DND-41 (cell line): ENCODE measurements around the gene ALKBH5.

Source experiments
- ATAC-seq: fragments of 200-7000 bp; cut with Tn5 transposase; 3 replicates; pipeline ENCODE4 v1.9.1; 2021; ENCODE audit warnings: low read depth; ENCODE audit not compliant: insufficient read depth
- DNase-seq: peaks from one replicate; pipeline ENCODE4 v3.0.0-alpha.2; 2020
- H2AFZ ChIP-seq: 2 replicates; pipeline ENCODE4 v1.6.0; 2012; ENCODE audit warnings: low read depth, low read length
- H3K27ac ChIP-seq: 2 replicates; pipeline ENCODE4 v1.5.1; 2012; ENCODE audit warnings: low read length, inconsistent platforms
- H3K27me3 ChIP-seq: fragments of 200-600 bp; sonication (generic); 2 replicates; pipeline ENCODE4 v1.6.0; 2012; ENCODE audit warnings: low read length, mild to moderate bottlenecking, inconsistent platforms; ENCODE audit not compliant: insufficient read depth, poor library complexity
- H3K36me3 ChIP-seq: 2 replicates; pipeline ENCODE4 v1.5.1; 2012; ENCODE audit warnings: low read length, inconsistent platforms; ENCODE audit not compliant: insufficient read depth
- H3K4me1 ChIP-seq: 2 replicates; pipeline ENCODE4 v1.5.1; 2012; ENCODE audit warnings: mild to moderate bottlenecking, low read length; ENCODE audit not compliant: insufficient read depth
- H3K4me2 ChIP-seq: 2 replicates; pipeline ENCODE4 v1.6.0; 2012; ENCODE audit warnings: mild to moderate bottlenecking, moderate library complexity, low read length, inconsistent platforms; ENCODE audit not compliant: insufficient read depth
- H3K4me3 ChIP-seq, 2 experiments: fragments of 200-600 bp in 1 of 2; shearing (Covaris generic) in 1 of 2; 2 replicates each; pipeline ENCODE4 v1.5.1; 2012 to 2016; ENCODE audit warnings: inconsistent platforms in 2 of 2, low read length in 2 of 2, mild to moderate bottlenecking in 2 of 2, low read depth in 1 of 2, moderate library complexity in 1 of 2
- H3K79me2 ChIP-seq: 2 replicates; pipeline ENCODE4 v1.6.0; 2012; ENCODE audit warnings: low read length, inconsistent platforms; ENCODE audit not compliant: insufficient read depth
- H3K9ac ChIP-seq: 2 replicates; pipeline ENCODE4 v1.6.0; 2012; ENCODE audit warnings: low read depth, mild to moderate bottlenecking, inconsistent platforms, low read length, moderate library complexity
- H3K9me3 ChIP-seq: 2 replicates; pipeline ENCODE4 v1.5.1; 2012; ENCODE audit warnings: low read length, moderate library complexity, mild to moderate bottlenecking, inconsistent platforms; ENCODE audit not compliant: insufficient read depth, severe bottlenecking
- H4K20me1 ChIP-seq: 2 replicates; pipeline ENCODE4 v1.6.0; 2012; ENCODE audit warnings: low read length; ENCODE audit not compliant: insufficient read depth
- CTCF ChIP-seq: IDR thresholded peaks from 2 replicates; pipeline ENCODE4 v1.5.1; 2012; ENCODE audit warnings: borderline replicate concordance, low read length, moderate library complexity, mild to moderate bottlenecking; ENCODE audit not compliant: poor library complexity, severe bottlenecking; ENCODE audit errors: extremely low read depth
- EZH2 ChIP-seq: IDR thresholded peaks from 3 replicates; pipeline ENCODE4 v1.6.1; 2012; ENCODE audit warnings: borderline replicate concordance, low read depth, mild to moderate bottlenecking, moderate library complexity, low read length, inconsistent platforms; ENCODE audit not compliant: severe bottlenecking

ALKBH5 gene

GRCh38 chr17:18167421-18167820 is 16.2 kb upstream of the ALKBH5 start:
- no peaks in the 10 kb centered on the region for H3K4me1 ChIP-seq
- no peak for ATAC-seq
- DNase-seq = no peak

GRCh38 chr17:18172531-18173278 is 10.9 kb upstream of the ALKBH5 start:
- H3K79me2 ChIP-seq = no peaks in the 10 kb centered on the region
- no peak overlapping the region for H3K4me2 ChIP-seq
- no peaks in the 10 kb centered on the region for H3K36me3 ChIP-seq
- no peaks in the 10 kb centered on the region for H3K4me1 ChIP-seq
- ATAC-seq (no peak), DNase-seq (no peak)
- H3K27ac ChIP-seq = no peak overlapping the region
- H3K27me3 ChIP-seq = no peaks in the 10 kb centered on the region
- H3K9me3 ChIP-seq = no peaks in the 10 kb centered on the region
- no peak overlapping the region for H3K4me3 ChIP-seq
- TF ChIP-seq EZH2 = no peak
- H2AFZ ChIP-seq = no peak overlapping the region
- H4K20me1 ChIP-seq = no peaks in the 10 kb centered on the region
- no peak overlapping the region for H3K9ac ChIP-seq

More at GRCh38 chr17:18167421-18167820, 16.2 kb upstream of the ALKBH5 start:
- Histone ChIP-seq H3K4me3 (no peak overlapping the region), H4K20me1 (no peaks in the 10 kb centered on the region), H3K27me3 (no peaks in the 10 kb centered on the region), H3K4me2 (no peak overlapping the region), H3K9me3 (no peaks in the 10 kb centered on the region), H3K36me3 (no peaks in the 10 kb centered on the region), H3K79me2 (no peaks in the 10 kb centered on the region), H3K27ac (no peak overlapping the region), H2AFZ (no peak overlapping the region), H3K9ac (no peak overlapping the region)
- no peak for TF ChIP-seq EZH2
- TF ChIP-seq CTCF = no peak

GRCh38 chr17:18173740-18174139 is 9.9 kb upstream of the ALKBH5 start:
- no peak overlapping the region for H2AFZ ChIP-seq
- H3K27ac ChIP-seq = no peak overlapping the region
- no peaks in the 10 kb centered on the region for H3K4me1 ChIP-seq
- H3K79me2 ChIP-seq = no peaks in the 10 kb centered on the region
- ATAC-seq (no peak), DNase-seq (no peak)
- H3K4me2 ChIP-seq = no peak overlapping the region
- H3K9me3 ChIP-seq = no peaks in the 10 kb centered on the region
- no peaks in the 10 kb centered on the region for H3K27me3 ChIP-seq
- TF ChIP-seq EZH2 (no peak), CTCF (no peak)
- H3K9ac ChIP-seq = no peak overlapping the region
- H3K4me3 ChIP-seq = no peak overlapping the region
- no peaks in the 10 kb centered on the region for H4K20me1 ChIP-seq
- H3K36me3 ChIP-seq = no peaks in the 10 kb centered on the region

DNA sequence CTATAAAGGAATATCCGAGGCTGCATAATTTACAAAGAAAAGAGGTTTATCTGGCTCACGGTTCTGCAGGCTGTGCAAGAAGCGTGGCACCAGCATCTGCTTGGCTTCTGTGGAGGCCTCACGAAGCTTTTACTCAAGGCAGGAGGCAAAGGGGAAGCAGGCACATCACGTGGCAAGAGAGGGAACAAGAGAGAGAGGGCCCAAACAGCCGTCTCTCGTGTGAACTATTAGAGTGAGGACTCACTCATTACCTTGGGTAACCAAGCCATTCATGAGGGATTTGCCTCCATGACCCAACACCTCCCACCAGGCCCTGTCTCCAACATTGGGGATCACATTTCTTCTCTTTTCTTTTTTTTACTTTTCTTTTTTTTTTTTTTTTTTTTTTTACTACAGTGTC is 7.5 kb upstream of the ALKBH5 start:
- H3K79me2 ChIP-seq = no peaks in the 10 kb centered on the region
- no peak overlapping the region for H3K4me3 ChIP-seq
- no peak overlapping the region for H3K9ac ChIP-seq
- ATAC-seq = no peak
- TF ChIP-seq CTCF (no peak), EZH2 (no peak)
- H2AFZ ChIP-seq = no peak overlapping the region
- DNase-seq = no peak
- H3K4me2 ChIP-seq = no peak overlapping the region
- H3K27ac ChIP-seq = no peak overlapping the region
- H4K20me1 ChIP-seq = no peaks in the 10 kb centered on the region
- no peaks in the 10 kb centered on the region for H3K27me3 ChIP-seq
- no peaks in the 10 kb centered on the region for H3K4me1 ChIP-seq
- H3K36me3 ChIP-seq = no peaks in the 10 kb centered on the region
- no peaks in the 10 kb centered on the region for H3K9me3 ChIP-seq
